Thymus (tissue), 11 donors: ENCODE data around the gene UBE2O. TPM values are rescaled to one million over a fixed set of nuclear protein-coding genes. Genes with fewer than 3 reads are reported as not detected.

Experiments
- DNase-seq, 9 donors: peaks; one replicate each; pipeline ENCODE4 v3.0.0-alpha.2; 2013; ENCODE audit warnings: low spot score in 9 of 9, low read depth in 6 of 9, missing footprints in 1 of 9
- H3K27ac ChIP-seq, 2 donors: one replicate each; pipeline ENCODE4 v1.5.1; 2013; ENCODE audit warnings: control low read depth in 1 of 2, low read depth in 1 of 2, low read length in 1 of 2, mild to moderate bottlenecking in 1 of 2, moderate library complexity in 1 of 2
- H3K27me3 ChIP-seq, 2 donors: one replicate each; pipeline ENCODE4 v1.5.1; 2013; ENCODE audit warnings: low read length in 1 of 2; ENCODE audit not compliant: control insufficient read depth in 2 of 2, insufficient read depth in 1 of 2
- H3K36me3 ChIP-seq, 2 donors: one replicate each; pipeline ENCODE4 v1.5.1; 2013; ENCODE audit warnings: low read length in 1 of 2, mild to moderate bottlenecking in 1 of 2, moderate library complexity in 1 of 2; ENCODE audit not compliant: control insufficient read depth in 2 of 2, insufficient read depth in 2 of 2
- H3K4me1 ChIP-seq, 2 donors: one replicate each; pipeline ENCODE4 v1.5.1; 2013; ENCODE audit warnings: low read length in 2 of 2; ENCODE audit not compliant: control insufficient read depth in 2 of 2, insufficient read depth in 2 of 2
- H3K4me3 ChIP-seq, 2 donors: one replicate each; pipeline ENCODE4 v1.5.1; 2013; ENCODE audit warnings: low read length in 2 of 2, control low read depth in 1 of 2, mild to moderate bottlenecking in 1 of 2
- H3K9me3 ChIP-seq, 2 donors: one replicate each; pipeline ENCODE4 v1.5.1; 2013; ENCODE audit warnings: low read length in 1 of 2, mild to moderate bottlenecking in 1 of 2; ENCODE audit not compliant: control insufficient read depth in 2 of 2, insufficient read depth in 1 of 2
- WGBS: extraction: QIAGEN DNeasy Blood & Tissue Kit; methylation state at CpG from one replicate; pipeline ENCODE4 v1.1.7; 2013; 5-methylcytosine and 5-hydroxymethylcytosine counted together
- polyA plus RNA-seq: library from polyadenylated mRNA; stranded (reverse); fragments of 200-250 nt; gene quantifications from one replicate; pipeline ENCODE4 v1.2.3, GENCODE V29; 2013
- total RNA-seq: library from RNA; stranded (reverse); fragments of 120-200 nt; gene quantifications from one replicate; pipeline ENCODE4 v1.2.4, GENCODE V29; 2013
- donor health status: healthy.

The UBE2O gene
- total and polyA plus RNA-seq, 2 donors: 8.8 to 11.1 TPM

- Histone ChIP-seq H3K27me3 (peaks cover 31 to 43% of the 10 kb centered on the region in 2 donors), H3K4me3 (no peak overlapping the region), H3K9me3 (peaks cover 0 to 10% of the 10 kb centered on the region in 2 donors), H3K4me1 (peaks cover 12 to 33% of the 10 kb centered on the region in 2 donors), H3K27ac (no peak overlapping the region), H3K36me3 (no peaks in the 10 kb centered on the region)
- DNase-seq: no peak
- 96% methylated on average over 21 of the region's 21 CpGs for WGBS
Observed at GRCh38 chr17:76379646-76380376, 73.1 kb downstream of the UBE2O start.

GRCh38 chr17:76379275-76379641, 73.7 kb downstream of the UBE2O start:
- Histone ChIP-seq H3K4me3 (no peak overlapping the region), H3K9me3 (peaks cover 0 to 10% of the 10 kb centered on the region in 2 donors), H3K27ac (no peak overlapping the region), H3K4me1 (peaks cover 9 to 29% of the 10 kb centered on the region in 2 donors), H3K36me3 (no peaks in the 10 kb centered on the region), H3K27me3 (peaks cover 25 to 38% of the 10 kb centered on the region in 2 donors)
- 96% methylated on average over 11 of the region's 11 CpGs for WGBS
- DNase-seq: no peak

- Histone ChIP-seq H3K9me3 (peaks cover 0 to 8% of the 10 kb centered on the region in 2 donors), H3K36me3 (no peaks in the 10 kb centered on the region), H3K4me1 (peaks cover 7 to 26% of the 10 kb centered on the region in 2 donors), H3K27ac (no peak overlapping the region), H3K4me3 (no peak overlapping the region), H3K27me3 (peaks cover 20 to 35% of the 10 kb centered on the region in 2 donors)
- WGBS: 45% methylated on average over 5 of the region's 5 CpGs
- no peak for DNase-seq
Observed at GRCh38 chr17:76378548-76379274, 74.2 kb downstream of the UBE2O start.

- no peaks in the 10 kb centered on the region for H3K36me3 ChIP-seq
- WGBS: 80% methylated on average over 8 of the region's 8 CpGs
- H3K4me1 ChIP-seq: peaks cover 0 to 11% of the 10 kb centered on the region in 2 donors
- H3K9me3 ChIP-seq: no peaks in the 10 kb centered on the region
- DNase-seq: no peak
- no peak overlapping the region for H3K4me3 ChIP-seq
- H3K27ac ChIP-seq: no peak overlapping the region
- peaks cover 2 to 13% of the 10 kb centered on the region in 2 donors for H3K27me3 ChIP-seq
Observed at GRCh38 chr17:76376318-76377133, 76.4 kb downstream of the UBE2O start.

- no peaks in the 10 kb centered on the region for H3K9me3 ChIP-seq
- peaks cover 0 to 13% of the 10 kb centered on the region in 2 donors for H3K4me1 ChIP-seq
- no peaks in the 10 kb centered on the region for H3K27me3 ChIP-seq
- H3K4me3 ChIP-seq: no peak overlapping the region
- no peak for DNase-seq
- no peak overlapping the region for H3K27ac ChIP-seq
- H3K36me3 ChIP-seq: no peaks in the 10 kb centered on the region
- WGBS: 97% methylated on average over 16 of the region's 16 CpGs
Observed at GRCh38 chr17:76371656-76372628, 81.0 kb downstream of the UBE2O start.

GRCh38 chr17:76370261-76370993, 82.5 kb downstream of the UBE2O start:
- WGBS: 88% methylated on average over 11 of the region's 11 CpGs
- Histone ChIP-seq H3K4me3 (no peak overlapping the region), H3K4me1 (peaks cover 0 to 7% of the 10 kb centered on the region in 2 donors), H3K27ac (no peak overlapping the region), H3K36me3 (no peaks in the 10 kb centered on the region), H3K9me3 (no peaks in the 10 kb centered on the region), H3K27me3 (no peaks in the 10 kb centered on the region)
- no peak for DNase-seq

GRCh38 chr17:76369804-76370203, 83.1 kb downstream of the UBE2O start:
- H3K4me3 ChIP-seq: no peak overlapping the region
- DNase-seq: no peak
- H3K4me1 ChIP-seq: peaks cover 0 to 7% of the 10 kb centered on the region in 2 donors
- no peaks in the 10 kb centered on the region for H3K27me3 ChIP-seq
- WGBS: 93% methylated on average over 7 of the region's 7 CpGs
- H3K36me3 ChIP-seq: no peaks in the 10 kb centered on the region
- no peaks in the 10 kb centered on the region for H3K9me3 ChIP-seq
- H3K27ac ChIP-seq: no peak overlapping the region

GRCh38 chr17:76369379-76369778, 83.6 kb downstream of the UBE2O start:
- Histone ChIP-seq H3K27me3 (no peaks in the 10 kb centered on the region), H3K4me1 (peaks cover 0 to 7% of the 10 kb centered on the region in 2 donors), H3K27ac (no peak overlapping the region), H3K4me3 (no peak overlapping the region), H3K9me3 (no peaks in the 10 kb centered on the region), H3K36me3 (no peaks in the 10 kb centered on the region)
- 98% methylated on average over 10 of the region's 10 CpGs for WGBS
- DNase-seq: no peak
